ENCODE results near the gene LILRB1.
"Not testable (repeated sequence)": the region's sequence is repeated elsewhere in the genome, so short reads cannot be mapped to it uniquely, and the experiment has no call there.

The LILRB1 gene

GRCh38 chr19:54661846-54662481 lies 31.7 kb downstream of the LILRB1 start:
- no peak for DNase-seq (ENCODE audit: low read depth, low spot score)

GRCh38 chr19:54662730-54663129 lies 32.4 kb downstream of the LILRB1 start, which contains the start of gene LILRB4:
Gene LILRB4 (plus strand): TSS chr19:54662985. CDS start chr19:54663034, 49 bp downstream.
- DNase-seq (ENCODE audit: low read depth, low spot score): no peak

GRCh38 chr19:54665530-54665929 lies 35.2 kb downstream of the LILRB1 start:
- no peak for DNase-seq (ENCODE audit: low read depth, low spot score)

GRCh38 chr19:54667217-54667616 lies 36.9 kb downstream of the LILRB1 start:
- no peak for DNase-seq (ENCODE audit: low read depth, low spot score)

- no peak for DNase-seq (ENCODE audit: low read depth, low spot score)
These were observed 38.1 kb downstream of the LILRB1 start for GRCh38 chr19:54668353-54668752.

GRCh38 chr19:54670576-54671357 lies 40.5 kb downstream of the LILRB1 start:
- DNase-seq (ENCODE audit: low read depth, low spot score): no peak

GRCh38 chr19:54673222-54673621 lies 42.9 kb downstream of the LILRB1 start:
- DNase-seq (ENCODE audit: low read depth, low spot score): no peak

- DNase-seq (ENCODE audit: low read depth, low spot score): no peak
These were observed 43.8 kb downstream of the LILRB1 start for GRCh38 chr19:54674021-54674617.

GRCh38 chr19:54676210-54676834 lies 46.0 kb downstream of the LILRB1 start:
- DNase-seq (ENCODE audit: low read depth, low spot score): not testable (repeated sequence)

GRCh38 chr19:54677217-54677616 lies 46.9 kb downstream of the LILRB1 start:
- DNase-seq (ENCODE audit: low read depth, low spot score): no peak

- DNase-seq (ENCODE audit: low read depth, low spot score): not testable (repeated sequence)
These were observed 51.3 kb downstream of the LILRB1 start for GRCh38 chr19:54681596-54681995.

GRCh38 chr19:54682306-54682856 lies 52.1 kb downstream of the LILRB1 start:
- DNase-seq (ENCODE audit: low read depth, low spot score): no peak

- no peak for DNase-seq (ENCODE audit: low read depth, low spot score)
These were observed 54.2 kb downstream of the LILRB1 start for GRCh38 chr19:54684527-54684926.

Measured in iPS DF 19.7 (cell line).